ENCODE data around the gene CD180. TPM values are rescaled to one million over a fixed set of nuclear protein-coding genes. Genes with fewer than 3 reads are reported as not detected.

The CD180 gene
- total and polyA plus RNA-seq, 2 donors (not counting 3 experiments of a cell fraction or from before 2014, with no cell fraction given), result not detected

GRCh38 chr5:67164856-67165525 is 31.6 kb downstream of the CD180 start:
- intact Hi-C loops (cut with micrococcal nuclease) (no loop called here), dilution Hi-C loops (cut with MboI; ENCODE audit: extremely low pct_ligation_motif_present, low sequenced_read_pairs) (loop anchor here (25.0 kb wide), 1 partner anchor 1097 kb away; no protein-coding TSS in a partner anchor)
- ChIA-PET CTCF (interaction anchor here (0.8 to 9.5 kb wide), 9 partner anchors 9 to 1107 kb away, joined by 3 to 126 read pairs (median 3); partner anchors contain the start of gene PIK3R1), POLR2A (interaction anchor here (0.5 kb wide), 1 partner anchor 1107 kb away, joined by 3 read pairs; no protein-coding TSS in a partner anchor)
- no peaks in the 10 kb centered on the region for H3K9me1 ChIP-seq (replicated peaks; ENCODE audit: control insufficient read depth, extremely low read depth, insufficient read depth, low read length)
- no peaks in the 10 kb centered on the region for H3K79me2 ChIP-seq (ENCODE audit: control insufficient read depth, insufficient read depth, low read length)
- H2AFZ ChIP-seq (ENCODE audit: low read depth, low read length), result no peak overlapping the region
- H3K27ac ChIP-seq (ENCODE audit: insufficient read depth, low read depth, low read length), result no peak overlapping the region
- H3K4me3 ChIP-seq (replicated peaks in 1 of 3; ENCODE audit: insufficient read depth in 1 of 3, low read depth in 1 of 3, low read length in 3 of 3), result no peak overlapping the region
- no TSS peak for BruUV-seq (replicated peaks)
- no peak for TF ChIP-seq MAX (IDR thresholded peaks at IDR 0.05; ENCODE audit: insufficient read depth, insufficient read length)
- TF ChIP-seq EZH2 (IDR thresholded peaks at IDR 0.05; ENCODE audit: borderline replicate concordance, low read depth, low read length, severe bottlenecking), result no peak
- no peak for TF ChIP-seq POLR2AphosphoS5 (IDR thresholded peaks at IDR 0.05; ENCODE audit: insufficient read depth, low read depth, low read length)
- TF ChIP-seq FOS (IDR thresholded peaks at IDR 0.05; ENCODE audit: borderline replicate concordance, insufficient read depth, low read length), result no peak
- TF ChIP-seq CTCF (IDR thresholded peaks at IDR 0.05; ENCODE audit: extremely low read depth in 1 of 2, insufficient read depth in 1 of 2, low read depth in 1 of 2, low read length in 2 of 2), result no peak
- no peak for TF ChIP-seq GATA2 (IDR thresholded peaks at IDR 0.05; ENCODE audit: insufficient read depth, insufficient read length, low read depth, low read length)
- TF ChIP-seq POLR2A (IDR thresholded peaks at IDR 0.05; ENCODE audit: low read depth, low read length), result no peak
- no peak for TF ChIP-seq MYC (IDR thresholded peaks at IDR 0.05; ENCODE audit: low read depth, low read length)
- no peak for TF ChIP-seq JUN (IDR thresholded peaks at IDR 0.05; ENCODE audit: borderline replicate concordance, insufficient read depth, insufficient read length, low read depth)
- H3K9me3 ChIP-seq (replicated peaks; ENCODE audit: control insufficient read depth, insufficient read depth, low read length), result no peaks in the 10 kb centered on the region
- H3K36me3 ChIP-seq (ENCODE audit: control insufficient read depth in 2 of 2, extremely low read depth in 1 of 2, insufficient read depth in 2 of 2, low read length in 2 of 2), result peaks cover 36% of the 10 kb centered on the region in 2 experiments
- no peaks in the 10 kb centered on the region for H3K27me3 ChIP-seq (ENCODE audit: control insufficient read depth in 2 of 2, insufficient read depth in 2 of 2, low read length in 2 of 2)
- FAIRE-seq (no peak), DNase-seq (ENCODE audit: low read depth, low spot score) (no peak)
- no peaks in the 10 kb centered on the region for H4K20me1 ChIP-seq (replicated peaks; ENCODE audit: control insufficient read depth, extremely low read depth, insufficient read depth, low read length)
- no peak overlapping the region for H3K4me2 ChIP-seq (ENCODE audit: insufficient read depth, low read length)
- H3K4me1 ChIP-seq (ENCODE audit: control insufficient read depth, extremely low read depth, insufficient read depth, low read length), result peaks cover 8% of the 10 kb centered on the region
- no peak overlapping the region for H3K9ac ChIP-seq (replicated peaks; ENCODE audit: extremely low read depth, insufficient read depth, low read length)
